Measurements from ENCODE around the gene METTL22.

METTL22 gene, protein sequence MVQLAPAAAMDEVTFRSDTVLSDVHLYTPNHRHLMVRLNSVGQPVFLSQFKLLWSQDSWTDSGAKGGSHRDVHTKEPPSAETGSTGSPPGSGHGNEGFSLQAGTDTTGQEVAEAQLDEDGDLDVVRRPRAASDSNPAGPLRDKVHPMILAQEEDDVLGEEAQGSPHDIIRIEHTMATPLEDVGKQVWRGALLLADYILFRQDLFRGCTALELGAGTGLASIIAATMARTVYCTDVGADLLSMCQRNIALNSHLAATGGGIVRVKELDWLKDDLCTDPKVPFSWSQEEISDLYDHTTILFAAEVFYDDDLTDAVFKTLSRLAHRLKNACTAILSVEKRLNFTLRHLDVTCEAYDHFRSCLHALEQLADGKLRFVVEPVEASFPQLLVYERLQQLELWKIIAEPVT

DNA sequence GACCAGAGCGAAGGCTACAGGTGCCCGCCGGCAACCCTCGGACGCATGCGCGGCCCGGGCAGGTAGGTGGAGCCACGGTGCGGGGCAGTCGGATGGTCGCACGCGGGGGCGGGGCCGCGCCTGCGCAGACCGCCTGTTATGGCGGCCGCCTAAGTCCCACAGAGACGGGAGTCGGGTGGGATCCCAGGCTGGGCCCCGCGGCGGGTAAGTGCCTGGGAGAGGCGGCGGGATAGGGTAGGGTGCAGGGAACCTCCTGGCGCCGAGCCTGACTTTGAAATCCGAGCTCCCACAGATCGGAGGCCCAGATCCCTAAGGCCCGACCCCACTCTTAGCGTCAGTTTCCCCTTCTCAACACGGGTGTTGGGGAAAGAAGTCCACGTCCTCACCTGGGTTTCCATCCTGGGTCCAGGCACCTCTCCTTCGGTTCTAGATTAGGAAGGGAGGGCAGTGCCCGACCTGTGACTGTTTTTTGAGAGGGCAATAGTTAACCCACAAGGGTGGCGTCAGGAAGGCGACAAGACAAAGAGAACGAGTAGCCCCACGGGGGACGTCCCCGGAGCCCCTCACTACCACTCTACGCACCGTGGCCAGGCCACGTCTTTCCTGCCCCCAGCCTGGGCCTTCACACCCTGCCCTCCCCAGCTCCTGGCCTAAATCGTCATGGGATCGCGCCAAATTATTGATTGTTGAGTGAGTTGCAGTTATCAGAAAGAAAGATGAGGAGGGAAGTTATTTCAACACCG is at the start of gene METTL22:
Gene METTL22, plus strand, starts transcription at position 127 of the 743 bp plus-strand sequence. CDS start 3,968 bp downstream, outside the sequence.
- Mint-ChIP-seq H3K9me3 (ENCODE audit: low read depth) (no peaks in the 10 kb centered on the region), H3K4me1 (ENCODE audit: low read depth) (peaks cover 31% of the 10 kb centered on the region), H3K27ac (peak within 1 kb of the TSS; percentile 91), H3K4me3 (peak within 1 kb of the TSS; percentile 98), H3K27me3 (no peaks in the 10 kb centered on the region), H3K36me3 (no peaks in the 10 kb centered on the region)

DNA sequence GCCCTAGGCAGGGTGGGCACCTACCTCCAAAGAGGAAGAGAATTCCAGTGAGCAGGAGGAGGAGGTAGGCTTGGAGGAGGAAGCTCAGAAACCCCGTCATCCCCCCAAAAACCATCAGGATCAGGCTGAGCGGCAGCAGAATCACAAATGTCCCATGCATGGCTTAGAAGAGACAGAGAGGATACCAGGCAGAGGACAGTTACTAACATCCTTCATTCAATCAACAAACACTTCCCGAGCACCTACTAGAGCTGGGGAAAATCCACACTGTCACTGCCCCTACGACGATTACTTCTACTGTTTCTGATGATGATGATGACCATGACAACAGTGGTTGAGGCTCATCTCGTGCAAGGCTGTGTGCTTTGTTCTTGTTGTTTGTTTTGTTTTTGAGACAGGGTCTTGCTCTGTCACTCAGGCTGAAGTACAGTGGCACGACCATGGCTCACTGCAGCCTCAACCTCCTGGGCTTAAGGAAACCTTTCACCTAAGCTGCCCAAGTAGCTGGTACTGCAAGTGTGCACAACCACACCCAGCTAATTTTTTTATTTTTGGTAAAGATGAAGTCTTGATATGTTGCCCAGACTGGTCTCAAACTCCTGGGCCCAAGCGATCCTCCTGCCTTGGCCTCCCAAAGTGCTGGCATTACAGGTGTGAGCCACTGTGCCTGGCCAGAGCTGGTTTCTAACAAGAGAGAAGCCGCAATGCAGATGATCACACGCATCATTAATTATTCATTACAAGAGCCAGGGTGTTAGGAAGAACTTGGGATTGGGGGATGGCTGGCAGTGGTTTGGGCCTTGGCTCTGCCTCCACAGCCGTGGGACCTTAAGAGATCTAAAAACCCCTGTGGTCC is 49.2 kb upstream of the METTL22 start:
- H3K36me3 Mint-ChIP-seq = no peaks in the 10 kb centered on the region
- no peak overlapping the region for H3K4me3 Mint-ChIP-seq
- no peak overlapping the region for H3K27ac Mint-ChIP-seq
- no peaks in the 10 kb centered on the region for H3K9me3 Mint-ChIP-seq (ENCODE audit: low read depth)
- peaks cover 19% of the 10 kb centered on the region for H3K27me3 Mint-ChIP-seq
- no peaks in the 10 kb centered on the region for H3K4me1 Mint-ChIP-seq (ENCODE audit: low read depth)

DNA sequence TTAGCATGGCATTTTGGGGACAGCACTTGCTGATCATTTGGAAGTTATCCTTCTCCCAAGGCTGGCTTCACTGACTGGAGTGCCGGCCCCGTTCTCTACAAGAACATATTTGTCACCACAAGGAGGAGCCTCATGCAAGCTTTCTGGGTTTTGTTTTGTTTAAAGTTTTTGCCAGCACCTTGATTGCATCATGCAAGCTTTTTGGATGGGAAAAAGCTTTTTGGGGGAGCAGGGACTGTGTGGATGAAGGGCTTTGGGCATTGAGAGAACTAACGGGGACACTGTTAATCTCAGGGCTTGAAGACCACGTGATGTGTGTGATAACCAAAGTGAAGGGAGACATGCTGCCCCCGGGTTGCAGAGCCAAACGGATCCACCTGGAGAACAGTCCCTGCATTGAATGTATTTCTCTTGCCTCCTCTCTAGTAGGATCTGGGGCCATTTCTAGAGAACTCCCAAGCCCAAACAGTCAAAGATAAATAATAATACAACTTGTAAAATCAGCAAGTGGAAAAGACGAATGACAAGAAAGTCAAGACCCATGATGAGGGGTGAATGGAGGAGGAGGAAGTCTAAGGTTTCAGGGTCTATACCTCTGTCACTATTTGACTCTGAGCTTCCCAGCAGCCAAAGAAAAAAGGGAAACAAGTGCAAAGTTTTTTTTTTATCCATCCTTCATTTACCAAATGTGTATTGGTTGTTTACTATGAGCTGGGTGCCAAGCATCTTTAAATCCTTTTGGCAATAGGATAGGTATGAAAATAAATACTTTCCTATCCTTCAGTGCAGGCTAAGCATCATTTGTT is 48.4 kb upstream of the METTL22 start:
- Mint-ChIP-seq H3K27me3 (peaks cover 19% of the 10 kb centered on the region), H3K9me3 (ENCODE audit: low read depth) (no peaks in the 10 kb centered on the region), H3K27ac (no peak overlapping the region), H3K4me1 (ENCODE audit: low read depth) (no peaks in the 10 kb centered on the region), H3K36me3 (no peaks in the 10 kb centered on the region), H3K4me3 (no peak overlapping the region)

DNA sequence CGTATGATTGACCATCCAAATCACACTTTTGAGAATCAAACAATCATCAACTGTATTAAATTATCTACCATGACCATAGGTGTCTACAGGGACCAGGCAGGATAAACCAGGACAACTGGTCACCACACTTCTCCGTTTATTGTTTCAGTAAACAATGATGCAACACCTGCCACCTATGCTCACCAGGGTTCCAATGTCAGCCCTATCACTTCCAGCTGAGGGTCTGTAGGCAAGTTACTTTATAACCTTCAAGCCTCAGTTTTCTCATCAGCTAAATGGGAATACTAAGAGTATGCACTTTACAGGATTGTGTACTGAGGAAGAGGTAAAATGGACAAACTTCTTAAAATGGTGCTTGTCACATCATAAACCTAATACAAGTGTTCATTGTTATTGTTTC is 46.1 kb upstream of the METTL22 start:
- Mint-ChIP-seq H3K4me3 (no peak overlapping the region), H3K27ac (no peak overlapping the region), H3K36me3 (no peaks in the 10 kb centered on the region), H3K9me3 (ENCODE audit: low read depth) (no peaks in the 10 kb centered on the region), H3K27me3 (peaks cover 19% of the 10 kb centered on the region), H3K4me1 (ENCODE audit: low read depth) (no peaks in the 10 kb centered on the region)

DNA sequence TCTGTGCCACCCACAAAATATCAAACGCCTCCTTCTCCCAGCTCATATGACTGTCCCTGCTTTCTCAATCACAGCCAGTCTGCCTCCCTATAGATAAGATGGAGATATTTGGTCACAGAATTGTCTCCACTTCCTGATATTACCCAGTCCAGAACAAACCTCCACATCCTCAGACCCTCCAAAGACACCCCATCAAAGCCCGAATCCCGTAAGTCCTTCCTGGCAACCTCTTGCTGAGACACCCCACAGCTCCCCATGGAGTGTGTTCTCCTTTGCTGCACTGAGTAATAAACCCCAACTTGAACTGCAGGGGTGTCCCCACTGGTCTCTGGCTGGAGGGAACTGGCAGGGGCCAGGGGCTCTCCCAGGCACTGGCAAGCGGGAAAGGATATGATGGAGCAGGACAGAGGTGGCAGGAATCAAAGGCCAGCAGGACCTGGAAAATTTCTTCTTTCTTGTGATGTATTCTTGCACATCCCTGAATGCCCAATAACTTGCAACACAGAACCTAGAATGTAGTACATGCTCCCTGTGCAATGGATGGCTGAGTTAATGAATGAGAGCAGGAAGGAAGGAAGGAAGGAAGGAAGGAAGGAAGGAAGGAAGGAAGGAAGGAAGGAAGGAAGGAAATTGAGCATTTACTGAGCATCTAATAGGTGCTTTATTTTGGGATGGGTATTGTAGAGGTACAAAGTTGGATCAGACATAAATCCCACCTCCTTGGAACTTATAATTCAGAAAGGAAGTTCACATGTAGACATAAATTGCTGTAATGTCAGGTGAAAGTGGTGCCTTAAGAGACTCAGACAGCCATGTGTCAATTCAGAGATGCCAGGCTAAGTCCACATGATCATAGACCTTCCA is 45.1 kb upstream of the METTL22 start:
- Mint-ChIP-seq H3K4me1 (ENCODE audit: low read depth) (no peaks in the 10 kb centered on the region), H3K27ac (no peak overlapping the region), H3K27me3 (peaks cover 17% of the 10 kb centered on the region), H3K4me3 (no peak overlapping the region), H3K36me3 (no peaks in the 10 kb centered on the region), H3K9me3 (ENCODE audit: low read depth) (no peaks in the 10 kb centered on the region)

DNA sequence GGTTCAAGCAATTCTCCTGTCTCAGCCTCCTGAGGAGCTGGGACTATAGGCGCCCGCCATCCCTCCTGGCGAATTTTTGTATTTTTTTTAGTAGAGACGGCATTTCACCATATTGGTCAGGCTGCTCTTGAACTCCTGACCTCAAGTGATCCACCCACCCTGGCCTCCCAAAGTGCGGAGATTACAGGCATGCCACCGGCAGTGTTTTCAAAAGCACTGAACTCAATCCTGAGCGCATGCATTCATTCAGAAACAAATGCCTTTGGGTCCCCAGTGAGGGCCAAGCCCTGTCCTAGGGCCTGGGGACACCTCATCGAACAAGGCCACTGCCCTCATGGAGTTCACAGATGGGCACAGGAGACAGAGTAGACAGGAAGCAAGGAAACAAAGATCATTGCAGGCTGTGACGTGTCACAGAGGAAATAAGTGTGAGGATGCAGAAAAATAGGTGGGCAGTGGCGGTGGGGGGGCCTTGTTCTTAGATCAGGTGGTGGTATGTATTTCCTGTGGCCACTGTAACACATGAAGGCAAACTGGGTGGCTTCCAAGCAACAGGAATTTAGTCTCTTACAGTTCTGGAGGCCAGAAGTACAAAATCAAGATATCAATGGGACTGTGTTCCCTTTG is 43.7 kb upstream of the METTL22 start:
- Mint-ChIP-seq H3K4me1 (ENCODE audit: low read depth) (no peaks in the 10 kb centered on the region), H3K27ac (no peak overlapping the region), H3K4me3 (no peak overlapping the region), H3K9me3 (ENCODE audit: low read depth) (no peaks in the 10 kb centered on the region), H3K27me3 (peaks cover 19% of the 10 kb centered on the region), H3K36me3 (no peaks in the 10 kb centered on the region)

DNA sequence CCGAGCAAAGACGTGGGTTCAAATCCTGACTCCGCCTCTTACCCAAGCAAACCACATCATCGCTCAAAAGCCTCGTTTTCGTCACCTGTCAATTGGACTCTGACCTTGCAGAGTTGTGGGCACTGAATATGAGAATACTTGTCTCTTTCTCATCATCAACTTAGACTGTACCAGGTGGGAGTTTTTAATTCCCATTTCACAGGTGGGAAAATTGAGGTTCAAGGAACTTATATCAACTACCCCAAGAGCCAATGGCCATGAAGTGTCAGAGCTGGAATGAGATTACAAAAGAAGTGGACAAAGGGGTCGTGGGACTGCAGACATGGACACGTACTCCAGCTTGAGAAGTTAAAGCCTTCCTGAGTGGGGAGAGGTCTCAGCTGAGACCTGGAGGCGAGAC is 41.9 kb upstream of the METTL22 start:
- Mint-ChIP-seq H3K36me3 (no peaks in the 10 kb centered on the region), H3K9me3 (ENCODE audit: low read depth) (no peaks in the 10 kb centered on the region), H3K4me1 (ENCODE audit: low read depth) (no peaks in the 10 kb centered on the region)

DNA sequence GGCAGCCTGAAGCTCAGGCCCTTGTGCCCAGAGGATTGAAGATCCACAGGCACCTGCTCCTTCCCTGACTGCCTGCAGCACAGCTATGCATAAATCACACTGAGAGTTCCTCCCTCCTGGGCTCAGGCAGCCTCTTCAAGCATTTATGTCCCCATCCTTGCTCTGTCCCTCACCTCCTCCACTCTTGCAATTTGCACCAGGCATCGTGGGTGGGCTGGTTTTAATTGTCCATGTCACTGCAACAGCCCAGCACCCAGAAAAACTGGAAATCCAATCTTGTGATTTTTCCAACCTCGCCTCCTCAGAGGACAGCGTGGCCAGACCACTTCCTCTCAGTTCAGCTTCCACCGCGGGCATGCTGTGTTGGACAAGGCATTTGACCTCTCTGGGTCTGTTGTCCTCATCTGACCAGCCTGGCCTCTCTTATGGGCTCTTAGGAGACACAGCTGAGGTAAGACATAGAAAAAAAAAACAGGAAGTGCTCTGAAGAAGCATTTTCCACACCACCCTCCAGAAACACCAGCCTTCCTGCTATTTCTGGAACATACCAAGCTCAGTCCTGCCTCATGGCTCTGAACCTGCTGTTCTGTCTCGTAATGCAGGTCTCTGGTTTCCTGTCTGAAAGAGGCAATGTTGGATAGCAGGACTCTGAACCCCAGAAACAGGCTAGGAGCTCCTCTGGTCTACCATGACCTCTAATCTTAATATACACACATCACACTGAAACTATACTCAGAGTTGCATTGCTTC is 39.5 kb upstream of the METTL22 start:
- H3K4me3 Mint-ChIP-seq = no peak overlapping the region
- H3K27me3 Mint-ChIP-seq = peaks cover 8% of the 10 kb centered on the region
- H3K27ac Mint-ChIP-seq = no peak overlapping the region
- H3K9me3 Mint-ChIP-seq (ENCODE audit: low read depth) = no peaks in the 10 kb centered on the region
- H3K36me3 Mint-ChIP-seq = no peaks in the 10 kb centered on the region
- no peaks in the 10 kb centered on the region for H3K4me1 Mint-ChIP-seq (ENCODE audit: low read depth)

More for the DNA sequence above, 41.9 kb upstream of the METTL22 start:
- peaks cover 16% of the 10 kb centered on the region for H3K27me3 Mint-ChIP-seq
- H3K27ac Mint-ChIP-seq = no peak overlapping the region
- no peak overlapping the region for H3K4me3 Mint-ChIP-seq

DNA sequence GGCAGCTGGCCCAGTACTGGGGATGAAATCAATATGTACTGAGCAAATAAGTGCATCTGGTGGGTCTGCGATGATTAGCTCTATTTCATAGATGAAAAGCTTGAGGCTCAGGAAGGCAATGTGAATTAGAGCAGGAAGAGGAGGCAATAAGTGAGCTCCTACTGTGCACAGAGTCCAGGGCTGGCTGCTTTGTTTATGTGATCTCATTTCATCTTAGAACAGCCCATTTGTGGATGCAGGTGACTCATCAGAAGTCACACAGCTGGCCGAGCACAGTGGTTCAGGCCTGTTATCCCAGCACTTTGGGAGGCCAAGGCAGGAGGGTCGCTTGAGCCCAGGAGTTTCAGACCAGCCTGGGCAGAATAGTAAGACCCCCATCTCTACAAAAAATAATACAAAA is 38.3 kb upstream of the METTL22 start:
- Mint-ChIP-seq H3K36me3 (no peaks in the 10 kb centered on the region), H3K4me3 (no peak overlapping the region), H3K4me1 (ENCODE audit: low read depth) (no peaks in the 10 kb centered on the region), H3K27ac (no peak overlapping the region), H3K9me3 (ENCODE audit: low read depth) (no peaks in the 10 kb centered on the region), H3K27me3 (peaks cover 15% of the 10 kb centered on the region)

DNA sequence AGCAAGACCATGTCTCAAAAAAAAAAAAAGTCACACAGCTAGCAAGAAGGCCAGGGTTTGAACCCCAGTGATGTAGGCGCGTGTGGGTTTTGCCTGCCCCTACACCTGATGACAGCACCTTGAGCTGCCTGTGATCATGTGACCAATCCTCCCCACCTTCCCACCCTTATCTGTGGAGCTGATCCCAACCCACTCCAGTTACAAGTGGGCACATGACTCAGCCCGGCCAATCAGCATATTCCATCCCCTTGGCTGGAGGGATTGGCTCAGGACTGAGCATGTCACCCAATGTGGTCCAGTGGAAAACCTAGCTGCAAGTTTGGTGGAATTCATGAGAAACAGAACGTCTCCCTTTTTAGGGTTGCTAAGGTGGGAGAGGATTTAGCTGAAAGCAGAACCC is 37.8 kb upstream of the METTL22 start:
- Mint-ChIP-seq H3K4me1 (ENCODE audit: low read depth) (peaks cover 1% of the 10 kb centered on the region), H3K27me3 (peaks cover 20% of the 10 kb centered on the region), H3K4me3 (no peak overlapping the region), H3K36me3 (no peaks in the 10 kb centered on the region), H3K27ac (no peak overlapping the region), H3K9me3 (ENCODE audit: low read depth) (no peaks in the 10 kb centered on the region)

DNA sequence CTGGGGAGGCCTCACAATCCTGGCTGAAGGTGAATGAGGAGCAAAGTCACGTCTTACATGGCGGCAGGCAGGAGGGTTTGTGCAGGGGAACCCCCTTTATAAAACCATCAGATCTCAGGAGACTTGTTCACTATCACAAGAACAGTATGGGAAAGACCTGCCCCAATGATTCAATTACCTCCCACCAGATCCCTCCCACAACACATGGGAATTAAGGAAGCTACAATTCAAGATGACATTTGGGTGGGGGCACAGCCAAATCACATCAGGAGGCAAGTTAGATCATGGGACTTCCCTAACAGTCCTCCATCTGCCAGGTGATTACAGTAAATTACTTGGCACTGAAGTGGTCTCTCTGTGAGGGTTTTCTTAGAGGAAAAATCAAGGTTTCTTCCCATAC is 36.5 kb upstream of the METTL22 start:
- Mint-ChIP-seq H3K9me3 (ENCODE audit: low read depth) (no peaks in the 10 kb centered on the region), H3K4me3 (no peak overlapping the region), H3K36me3 (no peaks in the 10 kb centered on the region), H3K4me1 (ENCODE audit: low read depth) (peaks cover 4% of the 10 kb centered on the region), H3K27ac (no peak overlapping the region), H3K27me3 (peaks cover 23% of the 10 kb centered on the region)

DNA sequence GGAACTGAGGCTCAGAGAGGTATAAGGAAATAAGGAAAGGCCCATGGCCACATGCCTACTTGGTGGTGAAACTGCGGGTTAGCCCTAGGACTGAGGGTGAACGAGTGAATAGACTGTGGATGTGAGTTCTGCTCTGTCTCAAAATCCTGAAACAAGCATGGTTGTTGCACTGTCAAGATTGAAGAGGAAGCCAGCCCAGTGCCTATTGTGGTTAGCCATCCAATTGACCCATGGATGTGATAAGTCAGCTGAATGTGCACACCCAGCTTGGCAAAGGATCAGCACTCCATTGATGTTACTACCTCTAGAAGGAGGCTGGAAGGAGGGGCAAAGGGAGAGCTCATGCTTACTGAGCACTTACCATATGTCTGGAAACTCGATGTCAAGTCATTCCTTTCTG is 35.6 kb upstream of the METTL22 start:
- Mint-ChIP-seq H3K9me3 (ENCODE audit: low read depth) (no peaks in the 10 kb centered on the region), H3K36me3 (no peaks in the 10 kb centered on the region), H3K27me3 (peaks cover 24% of the 10 kb centered on the region), H3K4me3 (no peak overlapping the region), H3K27ac (no peak overlapping the region), H3K4me1 (ENCODE audit: low read depth) (peaks cover 6% of the 10 kb centered on the region)

DNA sequence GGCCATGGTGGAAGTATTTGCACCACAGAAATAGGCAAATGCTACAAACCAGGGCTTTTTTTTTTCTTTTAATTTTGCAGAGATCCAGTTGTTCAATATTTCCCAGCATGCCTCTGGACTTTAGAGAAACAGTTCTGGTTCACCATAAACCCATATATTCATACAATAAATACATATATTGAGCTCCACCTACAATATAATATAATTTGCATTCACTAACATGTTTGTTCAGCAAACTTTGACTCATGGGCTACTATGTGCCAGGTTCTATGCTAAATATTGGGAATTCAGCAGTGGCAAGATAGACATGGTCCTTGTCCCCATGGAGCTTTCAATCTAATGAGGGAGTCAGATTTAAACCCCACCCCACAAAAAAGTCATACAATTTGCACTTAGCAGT is 34.4 kb upstream of the METTL22 start:
- Mint-ChIP-seq H3K27ac (no peak overlapping the region), H3K4me1 (ENCODE audit: low read depth) (peaks cover 6% of the 10 kb centered on the region), H3K36me3 (no peaks in the 10 kb centered on the region), H3K4me3 (no peak overlapping the region), H3K27me3 (peaks cover 22% of the 10 kb centered on the region), H3K9me3 (ENCODE audit: low read depth) (no peaks in the 10 kb centered on the region)

All from activated naive CD8-positive, alpha-beta T cell (primary cell).